NCI-H748 treated with DMSO at 0.1 percent for 48 hours (cell line): ENCODE measurements around the gene C1orf174.

ENCODE experiments used
- DNase-seq: peaks from one replicate; lab custom pipeline; 2025; lab: John Stamatoyannopoulos, UW

Gene C1orf174

GRCh38 chr1:3909615-3910014 is 9.5 kb upstream of the C1orf174 start:
- DNase-seq: no peak

DNA sequence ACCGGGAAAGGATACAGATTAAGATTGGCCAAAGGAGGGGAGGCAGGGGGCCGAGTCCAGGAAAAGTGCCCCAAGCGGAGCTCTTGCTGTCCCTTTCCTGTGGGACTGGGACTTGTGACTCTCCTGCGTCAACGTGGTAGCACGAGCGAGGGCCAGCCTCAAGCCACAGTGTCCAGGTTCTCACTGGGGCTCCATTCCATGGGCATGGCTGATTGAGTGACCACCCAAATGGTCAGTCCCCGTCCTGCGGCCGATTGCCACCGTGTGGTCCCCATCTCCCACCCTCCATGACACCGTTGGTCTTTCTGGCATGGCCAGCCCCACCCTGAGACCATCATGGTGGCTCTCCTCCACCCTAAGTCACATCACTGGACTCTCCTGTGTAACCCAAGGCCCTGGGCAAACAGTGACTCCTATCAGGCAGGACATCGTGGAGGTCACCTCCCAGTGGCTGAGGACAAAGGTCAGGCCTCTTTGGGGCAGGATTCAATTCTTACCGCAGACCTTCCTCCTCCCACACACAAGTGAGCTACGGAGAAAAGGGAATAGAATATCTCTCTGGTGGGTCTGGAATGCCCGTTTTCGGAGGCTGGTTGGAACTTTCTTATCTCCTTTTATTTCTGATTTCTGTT is 8.9 kb upstream of the C1orf174 start:
- no peak for DNase-seq

DNA sequence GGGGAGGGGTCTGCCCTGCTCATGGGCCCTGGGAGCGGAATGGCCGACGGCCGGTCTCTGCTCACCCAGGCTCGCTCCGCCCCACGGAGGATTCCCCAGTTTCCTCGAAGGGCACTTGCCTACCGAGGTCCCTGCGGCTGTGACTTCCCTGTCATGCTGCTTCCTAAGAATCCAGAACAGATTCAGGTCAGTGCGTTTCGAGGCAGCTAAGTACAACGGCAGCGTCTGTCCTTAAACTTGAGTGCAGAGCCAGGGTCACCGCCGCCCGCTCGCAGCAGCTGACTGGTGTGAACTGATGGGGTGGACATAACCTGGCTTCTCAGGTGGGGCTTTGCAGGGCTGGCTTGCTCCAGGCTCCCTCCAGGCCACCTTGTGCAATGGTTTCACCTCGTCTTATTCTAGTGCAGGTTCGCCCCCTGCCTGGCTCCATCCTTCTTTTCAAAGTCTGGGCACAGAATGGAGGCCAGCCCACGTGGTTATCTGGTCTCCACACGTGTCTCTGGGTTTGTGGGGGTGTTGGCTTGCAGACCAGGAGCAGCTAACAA is 7.6 kb upstream of the C1orf174 start:
- DNase-seq: no peak

DNA sequence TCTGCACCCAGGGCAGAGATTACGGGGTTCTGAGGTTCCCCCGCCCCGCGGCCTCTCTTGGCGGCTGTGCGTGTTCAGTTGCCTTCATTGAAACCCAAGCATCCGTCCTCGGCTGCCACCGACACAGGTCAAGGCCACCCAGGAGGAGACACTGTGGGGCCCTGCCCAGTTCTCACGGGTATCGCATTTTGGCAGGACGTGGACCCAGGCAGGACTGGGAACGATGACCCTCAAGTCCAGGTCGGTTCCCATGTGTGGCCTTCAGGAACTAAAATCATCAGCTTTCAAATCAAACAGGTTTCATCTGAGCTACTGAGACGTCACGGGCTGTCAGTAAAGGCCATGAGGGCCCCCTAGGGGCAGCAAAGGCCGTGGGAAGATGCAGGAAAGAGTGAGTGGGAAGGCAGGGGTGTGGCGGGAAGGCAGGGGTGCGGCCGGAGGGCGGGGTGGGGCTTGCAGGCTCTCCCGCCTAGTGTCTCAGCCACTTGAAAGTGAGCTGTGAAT is 7.0 kb upstream of the C1orf174 start:
- DNase-seq: no peak

DNA sequence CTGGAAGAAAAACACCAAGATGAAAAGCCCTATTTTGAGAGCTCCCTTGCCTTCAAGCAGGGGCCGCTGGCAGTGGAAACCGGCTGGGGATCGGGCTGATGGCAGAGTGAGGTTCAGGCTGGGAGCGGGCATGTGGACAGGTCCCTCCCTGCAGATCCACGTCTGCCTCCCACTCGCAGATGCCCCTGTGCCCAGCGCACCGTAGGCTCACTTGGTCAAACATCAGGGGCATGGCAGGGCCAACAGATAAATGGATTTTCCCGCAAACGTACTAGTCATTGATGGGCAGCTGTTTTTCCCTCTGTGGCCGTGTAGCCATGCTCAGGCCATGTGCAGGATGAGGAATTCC is 6.6 kb upstream of the C1orf174 start:
- no peak for DNase-seq

DNA sequence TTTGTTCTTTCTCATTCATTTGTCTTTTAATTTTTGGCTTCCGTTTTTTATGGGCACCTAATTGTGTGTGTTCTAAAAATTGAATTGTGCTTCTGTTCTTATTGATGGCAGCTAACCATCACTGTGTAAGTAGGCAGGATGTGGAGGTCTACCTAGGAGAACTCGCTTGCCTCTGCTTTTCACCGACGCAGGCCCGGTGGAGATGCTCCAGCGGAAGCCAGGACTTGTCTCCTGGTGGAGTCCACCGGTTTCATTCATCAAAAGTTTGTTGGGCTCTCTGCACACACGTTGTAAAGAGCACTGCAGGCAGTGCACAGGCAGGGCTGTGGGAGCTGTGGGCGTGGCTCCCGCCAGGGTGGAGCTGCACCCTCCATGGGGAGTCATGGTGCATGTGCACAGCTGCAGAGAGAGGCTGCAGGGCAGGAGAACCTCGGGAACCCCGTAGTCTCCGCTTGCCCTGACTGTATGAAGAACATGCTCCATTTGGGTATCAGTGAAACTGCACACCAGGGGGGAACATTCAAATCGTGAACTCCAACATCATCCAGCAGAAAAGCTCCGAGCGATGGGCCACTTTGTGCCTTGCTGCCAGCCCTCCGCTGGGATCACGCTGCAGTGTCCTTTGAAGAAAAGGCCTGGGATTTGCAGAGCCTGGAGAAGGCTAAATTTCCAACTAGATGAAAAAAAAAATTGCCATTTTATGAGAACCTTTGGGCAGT is 6.0 kb upstream of the C1orf174 start:
- DNase-seq: no peak

DNA sequence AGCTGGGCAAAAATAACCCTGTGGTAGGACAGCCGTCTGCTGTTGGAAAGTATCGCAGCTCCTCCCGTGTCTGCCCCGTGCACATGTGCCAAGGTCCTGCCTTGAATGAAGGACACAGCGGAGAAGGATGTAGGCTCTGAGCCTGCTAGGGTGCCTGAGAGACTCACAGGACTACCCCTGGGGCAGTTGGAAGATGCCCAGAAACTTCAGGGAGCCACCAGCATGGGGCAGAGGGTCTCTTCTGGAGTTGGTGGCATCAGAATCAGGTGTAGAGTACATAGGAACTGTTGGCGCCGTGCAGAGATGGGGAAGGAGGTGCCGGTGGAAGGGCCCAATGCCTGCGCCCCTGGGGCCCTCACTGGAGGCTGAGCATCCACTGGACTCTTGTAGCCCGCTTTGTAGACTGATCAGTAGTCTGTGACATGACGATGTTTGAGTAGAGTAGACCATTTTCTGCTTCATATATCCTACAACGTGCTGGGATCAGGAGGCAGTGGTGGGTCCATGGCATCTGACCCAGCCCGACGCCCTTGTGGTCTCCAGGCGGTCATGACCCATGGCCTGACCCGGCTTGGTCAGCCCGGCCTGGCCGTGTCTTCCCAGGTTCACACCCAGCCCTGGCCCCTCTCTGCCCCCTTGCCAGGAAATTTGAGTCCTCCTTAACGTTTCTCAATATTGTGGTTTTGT is 5.3 kb upstream of the C1orf174 start:
- DNase-seq: no peak

- DNase-seq: no peak
Measured at GRCh38 chr1:3904843-3905185, 4.7 kb upstream of the C1orf174 start.

DNA sequence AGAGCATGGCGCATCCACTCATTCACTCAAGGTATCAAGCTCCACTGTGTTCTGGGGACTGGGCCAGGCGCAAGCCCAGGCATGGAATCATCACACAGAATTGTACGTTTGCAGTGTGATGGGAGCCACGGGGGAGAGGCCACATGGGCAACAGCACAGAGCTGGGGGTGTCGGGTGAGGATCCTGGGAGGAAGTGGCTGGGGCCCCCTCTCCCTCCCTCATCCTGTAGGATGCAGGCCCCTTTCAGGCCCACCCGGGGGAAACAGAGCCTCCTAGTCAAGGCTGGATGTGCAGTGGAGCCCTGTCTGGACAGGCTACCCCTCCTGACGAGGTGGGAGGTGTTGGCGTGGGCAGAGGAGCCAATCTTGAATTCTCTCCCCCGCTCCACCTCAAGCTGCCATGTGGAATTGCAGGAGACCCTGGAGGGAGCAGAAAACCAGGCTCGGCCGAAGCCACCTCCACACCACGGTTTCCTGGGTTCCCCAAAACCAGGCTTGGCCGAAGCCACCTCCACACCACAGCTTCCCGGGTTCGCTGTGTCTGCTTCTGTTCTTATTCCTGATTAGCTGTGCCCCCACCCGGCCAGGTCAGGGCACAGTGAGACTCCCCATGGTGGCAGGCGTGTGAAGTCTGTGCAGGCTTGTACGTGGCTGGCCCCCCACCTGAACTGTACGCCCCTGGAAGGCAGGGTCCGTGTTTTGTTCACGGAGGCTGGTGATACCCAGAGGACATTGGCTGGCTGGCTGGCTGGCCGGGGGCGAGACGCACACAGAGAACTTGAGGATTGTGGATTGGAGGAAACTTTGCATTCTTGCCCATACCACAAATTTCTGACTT is 4.2 kb upstream of the C1orf174 start:
- no peak for DNase-seq

- DNase-seq: no peak
Measured at GRCh38 chr1:3903141-3904005, 3.3 kb upstream of the C1orf174 start.

DNA sequence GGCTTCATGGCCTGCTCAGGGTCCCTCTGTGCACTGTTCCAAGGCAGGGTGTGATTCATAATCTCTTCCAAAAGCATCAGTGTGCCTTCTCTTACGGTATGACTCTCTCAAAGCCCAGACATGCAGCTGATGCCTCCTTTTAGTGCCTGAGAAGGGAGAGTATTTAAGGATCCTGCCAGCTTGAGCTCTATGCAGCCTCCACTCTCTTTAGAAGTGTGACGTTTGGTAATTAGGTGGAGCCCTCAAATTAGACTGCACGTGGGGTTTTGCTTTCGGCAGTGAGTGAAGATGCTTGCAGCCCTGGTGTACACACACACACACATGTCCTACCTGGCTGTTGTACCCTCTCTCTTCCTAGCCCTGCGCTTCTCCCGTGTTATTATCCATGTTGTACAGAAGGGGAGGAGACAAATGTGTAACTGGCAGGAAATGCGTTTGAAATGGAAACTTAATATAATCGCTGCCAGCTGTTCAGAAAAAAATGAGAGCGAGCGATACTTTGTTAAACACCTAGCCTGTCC is 2.6 kb upstream of the C1orf174 start:
- DNase-seq: no peak

- DNase-seq: no peak
Measured at GRCh38 chr1:3902111-3902511, 2.0 kb upstream of the C1orf174 start.

GRCh38 chr1:3900969-3901529 is 977 bp upstream of the C1orf174 start:
- DNase-seq: peak; percentile 47

GRCh38 chr1:3899754-3900149 is 320 bp downstream of the C1orf174 start:
- no peak for DNase-seq

- no peak for DNase-seq
Measured at GRCh38 chr1:3898994-3899753, 898 bp downstream of the C1orf174 start.

- DNase-seq: no peak
Measured at GRCh38 chr1:3898475-3898735, 1.7 kb downstream of the C1orf174 start.

DNA sequence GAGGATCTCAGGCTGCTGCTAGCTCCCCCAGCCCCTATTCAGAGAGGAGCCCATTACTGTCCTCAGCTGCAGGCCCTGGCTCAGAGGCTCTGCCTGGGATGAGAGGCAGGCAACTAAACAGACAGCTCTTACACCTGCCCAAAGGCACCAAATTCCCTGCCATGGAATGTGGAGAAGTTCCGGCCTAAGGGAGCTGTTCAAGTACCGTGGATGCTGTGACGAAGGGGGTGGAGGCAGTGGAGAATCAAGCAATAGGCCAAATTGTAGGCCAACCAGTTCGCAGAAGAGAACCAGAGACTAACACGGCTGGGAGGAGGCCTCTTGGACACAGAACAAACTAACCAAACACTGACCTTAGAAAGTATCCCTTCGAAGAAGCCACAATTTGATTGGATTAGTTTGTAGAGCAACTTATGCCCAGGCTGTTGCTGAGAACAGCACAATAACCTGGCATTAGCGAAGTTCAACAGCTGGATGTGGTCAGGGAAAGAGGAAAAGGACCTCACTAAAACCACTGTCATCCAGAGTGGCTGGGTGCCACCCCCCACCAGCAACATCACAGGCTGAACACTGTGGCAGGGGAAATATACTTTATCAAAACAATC is 3.6 kb downstream of the C1orf174 start:
- no peak for DNase-seq

DNA sequence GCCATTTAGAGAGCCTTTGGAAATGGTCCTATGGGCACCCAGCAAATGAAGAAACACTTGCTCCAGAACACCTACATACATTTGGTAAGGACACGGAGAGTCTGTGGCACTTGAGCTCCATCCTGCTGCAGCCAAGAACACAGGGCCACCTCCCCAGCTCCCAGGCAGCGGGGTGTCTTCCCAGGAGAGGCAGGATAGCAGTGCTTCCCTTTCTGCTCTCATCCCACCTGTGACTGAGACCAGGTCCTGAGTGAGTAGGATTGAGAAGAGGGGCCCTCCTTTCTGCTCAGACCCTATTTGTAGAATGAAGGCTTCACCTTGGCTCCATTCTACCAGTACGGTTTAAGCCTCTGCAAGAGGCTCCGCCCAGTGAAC is 4.1 kb downstream of the C1orf174 start:
- no peak for DNase-seq

DNA sequence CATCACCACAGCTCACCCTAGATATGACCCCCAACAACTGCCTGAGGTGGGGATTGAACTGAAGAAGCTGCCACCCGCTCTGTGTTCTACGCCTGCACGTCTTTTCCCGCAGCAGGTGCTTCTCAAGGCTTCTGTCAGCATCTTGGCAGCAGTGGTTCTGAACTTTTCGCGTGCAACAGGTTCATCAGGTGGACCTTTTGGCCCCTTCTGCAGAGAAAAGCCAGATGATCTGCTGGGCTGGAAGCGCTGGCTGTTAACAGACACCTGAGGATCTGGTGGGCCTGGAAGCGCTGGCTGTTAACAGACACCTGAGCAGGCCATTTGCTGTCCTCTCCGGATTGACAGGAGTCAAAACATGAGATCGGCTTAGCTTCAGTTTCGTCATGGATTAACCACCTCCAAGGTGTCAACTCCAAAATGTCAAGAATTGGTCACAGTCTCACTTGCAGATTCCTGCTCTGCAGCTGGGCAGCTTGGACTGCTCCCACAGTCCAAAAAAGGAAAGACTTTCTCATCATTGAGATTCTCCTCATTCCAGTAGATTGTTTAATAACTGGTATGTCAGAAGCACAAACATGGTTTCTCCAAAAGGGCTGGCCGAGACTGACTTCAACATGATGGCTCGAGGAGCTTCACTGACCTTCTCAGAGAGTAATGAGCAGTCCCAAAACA is 4.7 kb downstream of the C1orf174 start:
- no peak for DNase-seq
